Coronary artery (tissue), 2 donors: ENCODE measurements around the gene SRM.
"Not testable (repeated sequence)": the region's sequence is repeated elsewhere in the genome, so short reads cannot be mapped to it uniquely, and the experiment has no call there.

Experiments
- DNase-seq: peaks from one replicate; pipeline ENCODE4 v3.0.0-alpha.2; 2017; ENCODE audit warnings: low spot score
- H3K27ac ChIP-seq, 2 donors: fragments of 200-600 bp; sonication (generic); one replicate each; pipeline ENCODE4 v1.5.1; 2016 to 2019
- H3K4me3 ChIP-seq: fragments of 200-600 bp; sonication (generic); 2 replicates; pipeline ENCODE4 v1.5.1; 2016; ENCODE audit warnings: mild to moderate bottlenecking, moderate library complexity
- CTCF ChIP-seq: fragments of 200-600 bp; sonication (generic); IDR thresholded peaks from one replicate; pipeline ENCODE4 v1.5.1; 2019; ENCODE audit warnings: antibody characterized with exemption

SRM gene

GRCh38 chr1:11051781-11052511 is 7.9 kb downstream of the SRM start:
- no peak for DNase-seq
- no peak overlapping the region for H3K4me3 ChIP-seq
- no peak for TF ChIP-seq CTCF
- no peak overlapping the region for H3K27ac ChIP-seq

- not testable (repeated sequence) for H3K4me3 ChIP-seq, H3K27ac ChIP-seq, DNase-seq
Measured at GRCh38 chr1:11051121-11051520, 8.7 kb downstream of the SRM start.

GRCh38 chr1:11046625-11047365 is 13.0 kb downstream of the SRM start, which contains the start of gene MASP2:
MASP2 (minus strand) TSS chr1:11047239; CDS start chr1:11047207, 32 bp downstream.
- no peak for DNase-seq
- TF ChIP-seq CTCF: no peak
- H3K4me3 ChIP-seq: no peak within 1 kb of the TSS
- H3K27ac ChIP-seq: no peak within 1 kb of the TSS

GRCh38 chr1:11046270-11046566 is 13.6 kb downstream of the SRM start:
- DNase-seq: no peak
- H3K27ac ChIP-seq: no peak overlapping the region
- TF ChIP-seq CTCF: no peak
- no peak overlapping the region for H3K4me3 ChIP-seq

GRCh38 chr1:11045428-11046269 is 14.2 kb downstream of the SRM start:
- TF ChIP-seq CTCF: no peak
- no peak for DNase-seq
- Histone ChIP-seq H3K4me3 (no peak overlapping the region), H3K27ac (no peak overlapping the region)

GRCh38 chr1:11044849-11045427 is 14.9 kb downstream of the SRM start:
- TF ChIP-seq CTCF: no peak
- Histone ChIP-seq H3K4me3 (no peak overlapping the region), H3K27ac (no peak overlapping the region)
- DNase-seq: no peak
